GM23338 (cell line): ENCODE results near the gene ZNF484.
A peak's percentile ranks its signal among the peaks of the same experiment; 100 is the strongest.

Source experiments
- CTCF ChIP-seq, 2 experiments: fragments of 200-600 bp in 1 of 2; sonication (generic) in 1 of 2; conservative IDR thresholded peaks; 2 replicates each; pipeline versions ENCODE4 v1.5.1 to v1.6.1; 2016 to 2017; ENCODE audit warnings: antibody characterized with exemption in 2 of 2, low read depth in 2 of 2, mild to moderate bottlenecking in 2 of 2, moderate library complexity in 1 of 2
- EZH2 ChIP-seq: fragments of 200-600 bp; sonication (generic); IDR thresholded peaks from one replicate; pipeline ENCODE4 v1.8.0; 2017; ENCODE audit warnings: antibody characterized with exemption, mild to moderate bottlenecking, low read depth; ENCODE audit not compliant: unreplicated experiment
- JUNB ChIP-seq: IDR thresholded peaks from one replicate; pipeline ENCODE4 v1.6.1; 2016; ENCODE audit warnings: antibody characterized with exemption; ENCODE audit not compliant: unreplicated experiment
- REST ChIP-seq: IDR thresholded peaks from one replicate; pipeline ENCODE4 v1.6.1; 2018; ENCODE audit warnings: antibody characterized with exemption; ENCODE audit not compliant: unreplicated experiment
- STAT1 ChIP-seq: IDR thresholded peaks from one replicate; pipeline ENCODE4 v1.6.1; 2016; ENCODE audit warnings: antibody characterized with exemption; ENCODE audit not compliant: unreplicated experiment
- ZNF114 ChIP-seq: fragments of 250-450 bp; sonication (Bioruptor Pico); IDR thresholded peaks from 2 replicates; pipeline ENCODE4 v1.5.0; 2020; ENCODE audit warnings: mild to moderate bottlenecking, moderate library complexity

- TF ChIP-seq EZH2: no peak
- TF ChIP-seq CTCF (conservative IDR thresholded peaks at IDR 0.05; ENCODE audit: low read depth in 2 of 2): no peak
- peak; percentile 89 for TF ChIP-seq ZNF114 (CRISPR knock-in tag)
- no peak for TF ChIP-seq REST
- TF ChIP-seq STAT1: no peak
- TF ChIP-seq JUNB: no peak
Measured at GRCh38 chr9:92877531-92878430, at the start of gene ZNF484.
